ENCODE measurements around the gene MYOF. TPM values are rescaled to one million over a fixed set of nuclear protein-coding genes. Genes with fewer than 3 reads are reported as not detected.

The MYOF gene
- total and polyA plus RNA-seq, 10 of the 15 experiments (the other 5 are each of a cell fraction or from before 2014, with no cell fraction given) = 0.02 to 0.59 (median 0.17) TPM

GRCh38 chr10:93462881-93463280 is 19.3 kb downstream of the MYOF start:
- Histone ChIP-seq H3K36me3 (ENCODE audit: control insufficient read depth in 2 of 2, insufficient read depth in 2 of 2, low read length in 1 of 2) (no peaks in the 10 kb centered on the region), H3K27ac (ENCODE audit: control insufficient read depth, insufficient read depth) (no peak overlapping the region), H3K9me3 (replicated peaks; ENCODE audit: control insufficient read depth, insufficient read depth, low read length) (no peaks in the 10 kb centered on the region), H3K4me3 (no peak overlapping the region), H3K79me2 (ENCODE audit: control insufficient read depth, insufficient read depth, low read length) (no peaks in the 10 kb centered on the region), H3K4me1 (ENCODE audit: control insufficient read depth, insufficient read depth, low read length) (no peaks in the 10 kb centered on the region), H2AFZ (ENCODE audit: control insufficient read depth, low read depth, low read length) (no peak overlapping the region), H3K9ac (ENCODE audit: control insufficient read depth, insufficient read depth, low read length) (no peak overlapping the region), H4K20me1 (ENCODE audit: control insufficient read depth, insufficient read depth) (no peaks in the 10 kb centered on the region), H3K4me2 (ENCODE audit: control insufficient read depth, insufficient read depth) (no peak overlapping the region), H3K27me3 (replicated peaks in 1 of 2; ENCODE audit: control insufficient read depth in 2 of 2, insufficient read depth in 2 of 2, low read length in 1 of 2) (no peaks in the 10 kb centered on the region; a peak in 1 of 4 replicates)
- SMC1A ChIA-PET (ENCODE audit: uncharacterized antibody, unreplicated experiment) = interaction anchor here (1.2 kb wide), 1 partner anchor 85 kb away, joined by 4 read pairs; no protein-coding TSS in a partner anchor
- in situ Hi-C loops (cut with MboI) = no loop called here
- FAIRE-seq = no peak
- under 1% methylated on average over 9 of the region's 9 CpGs for WGBS (ENCODE audit: insufficient coverage, insufficient replicate concordance, low lambda C conversion rate, missing lambda C conversion rate)
- intact Hi-C loops (cut with micrococcal nuclease; ENCODE audit: unreplicated experiment) = no loop called here
- RAD21 ChIA-PET (ENCODE audit: unreplicated experiment) = no interaction called here
- DNase-seq (ENCODE audit: low read depth, low spot score) = peak; percentile 23
- TF ChIP-seq SPI1 (IDR thresholded peaks at IDR 0.05; ENCODE audit: borderline replicate concordance, insufficient read depth, low read depth, low read length) (peak; percentile 4; the same call in 1 of the 2 replicates), PKNOX1 (IDR thresholded peaks at IDR 0.05) (peak; percentile 90), ZNF24 (IDR thresholded peaks at IDR 0.05) (no peak), CREB1 (IDR thresholded peaks at IDR 0.05; ENCODE audit: low read depth) (no peak), ZNF592 (IDR thresholded peaks at IDR 0.05) (no peak), ZNF217 (IDR thresholded peaks at IDR 0.05) (no peak), SREBF1 (IDR thresholded peaks at IDR 0.05; ENCODE audit: low read length) (no peak), TCF7 (IDR thresholded peaks at IDR 0.05; ENCODE audit: borderline replicate concordance) (no peak), JUNB (IDR thresholded peaks at IDR 0.05) (peak; percentile 54), RELB (IDR thresholded peaks at IDR 0.05; ENCODE audit: low read depth) (no peak), NFYA (IDR thresholded peaks at IDR 0.05; ENCODE audit: borderline replicate concordance, low read depth, low read length) (no peak)
- TF ChIP-seq, protein P1, sequence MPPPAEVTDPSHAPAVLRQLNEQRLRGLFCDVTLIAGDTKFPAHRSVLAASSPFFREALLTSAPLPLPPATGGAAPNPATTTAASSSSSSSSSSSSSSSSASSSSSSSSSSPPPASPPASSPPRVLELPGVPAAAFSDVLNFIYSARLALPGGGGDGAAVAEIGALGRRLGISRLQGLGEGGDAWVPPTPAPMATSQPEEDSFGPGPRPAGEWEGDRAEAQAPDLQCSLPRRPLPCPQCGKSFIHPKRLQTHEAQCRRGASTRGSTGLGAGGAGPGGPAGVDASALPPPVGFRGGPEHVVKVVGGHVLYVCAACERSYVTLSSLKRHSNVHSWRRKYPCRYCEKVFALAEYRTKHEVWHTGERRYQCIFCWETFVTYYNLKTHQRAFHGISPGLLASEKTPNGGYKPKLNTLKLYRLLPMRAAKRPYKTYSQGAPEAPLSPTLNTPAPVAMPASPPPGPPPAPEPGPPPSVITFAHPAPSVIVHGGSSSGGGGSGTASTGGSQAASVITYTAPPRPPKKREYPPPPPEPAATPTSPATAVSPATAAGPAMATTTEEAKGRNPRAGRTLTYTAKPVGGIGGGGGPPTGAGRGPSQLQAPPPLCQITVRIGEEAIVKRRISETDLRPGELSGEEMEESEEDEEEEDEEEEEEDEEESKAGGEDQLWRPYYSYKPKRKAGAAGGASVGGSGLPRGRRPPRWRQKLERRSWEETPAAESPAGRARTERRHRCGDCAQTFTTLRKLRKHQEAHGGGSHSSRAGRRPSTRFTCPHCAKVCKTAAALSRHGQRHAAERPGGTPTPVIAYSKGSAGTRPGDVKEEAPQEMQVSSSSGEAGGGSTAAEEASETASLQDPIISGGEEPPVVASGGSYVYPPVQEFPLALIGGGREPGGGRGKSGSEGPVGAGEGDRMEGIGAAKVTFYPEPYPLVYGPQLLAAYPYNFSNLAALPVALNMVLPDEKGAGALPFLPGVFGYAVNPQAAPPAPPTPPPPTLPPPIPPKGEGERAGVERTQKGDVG (CRISPR knock-in tag; IDR thresholded peaks at IDR 0.05) = no peak
- TF ChIP-seq, protein P2, sequence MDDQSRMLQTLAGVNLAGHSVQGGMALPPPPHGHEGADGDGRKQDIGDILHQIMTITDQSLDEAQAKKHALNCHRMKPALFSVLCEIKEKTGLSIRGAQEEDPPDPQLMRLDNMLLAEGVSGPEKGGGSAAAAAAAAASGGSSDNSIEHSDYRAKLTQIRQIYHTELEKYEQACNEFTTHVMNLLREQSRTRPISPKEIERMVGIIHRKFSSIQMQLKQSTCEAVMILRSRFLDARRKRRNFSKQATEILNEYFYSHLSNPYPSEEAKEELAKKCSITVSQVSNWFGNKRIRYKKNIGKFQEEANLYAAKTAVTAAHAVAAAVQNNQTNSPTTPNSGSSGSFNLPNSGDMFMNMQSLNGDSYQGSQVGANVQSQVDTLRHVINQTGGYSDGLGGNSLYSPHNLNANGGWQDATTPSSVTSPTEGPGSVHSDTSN (IDR thresholded peaks at IDR 0.05; ENCODE audit: insufficient replicate concordance, low read depth, low read length) = peak; percentile 74
- POLR2A ChIA-PET = no interaction called here
- BruUV-seq (replicated peaks) = no TSS peak
- ATAC-seq = peak; percentile 70
- CTCF ChIA-PET = interaction anchor here (0.6 to 1.2 kb wide), 2 partner anchors 19 to 666 kb away, joined by 3 read pairs; partner anchors contain the start of gene MYOF

All from GM12878 (cell line).